ENCODE measurements around the gene CRYBA2. TPM values are rescaled to one million over a fixed set of nuclear protein-coding genes. Genes with fewer than 3 reads are reported as not detected.
A peak's percentile ranks its signal among the peaks of the same experiment; 100 is the strongest.

The CRYBA2 gene
- total RNA-seq, 2 donors from 2014 or later, result 2.6 to 3.5 TPM

- H3K27ac ChIP-seq (ENCODE audit: low read depth, low read length), result no peak overlapping the region
- peaks cover 84% of the 10 kb centered on the region for H3K27me3 ChIP-seq (ENCODE audit: control insufficient read depth, insufficient read depth, low read length, poor library complexity, severe bottlenecking)
- no peaks in the 10 kb centered on the region for H3K9me3 ChIP-seq (ENCODE audit: control insufficient read depth, low read length)
- H3K4me3 ChIP-seq (ENCODE audit: low read length), result no peak overlapping the region
- 55 to 56% methylated on average over 1 of the region's 1 CpG for WGBS, 2 experiments (ENCODE audit: insufficient coverage in 1 of 2, insufficient read length in 1 of 2)
- no peak for TF ChIP-seq CTCF (conservative IDR thresholded peaks at IDR 0.05)
- DNase-seq, result peak; percentile 20
- H3K9ac ChIP-seq (ENCODE audit: extremely low read depth, low read length, poor library complexity, severe bottlenecking), result no peak overlapping the region
- no peaks in the 10 kb centered on the region for H3K4me1 ChIP-seq (ENCODE audit: control insufficient read depth, insufficient read depth, low read length)
- Mint-ChIP-seq H3K36me3 (ENCODE audit: low read depth) (no peaks in the 10 kb centered on the region), H3K9me3 (no peaks in the 10 kb centered on the region), H3K27ac (no peak overlapping the region), H3K4me3 (no peak overlapping the region), H3K4me1 (no peaks in the 10 kb centered on the region), H3K27me3 (ENCODE audit: insufficient read depth) (peaks cover 86% of the 10 kb centered on the region)
- no peaks in the 10 kb centered on the region for H3K36me3 ChIP-seq (ENCODE audit: control insufficient read depth, insufficient read depth, low read length)
Measured at GRCh38 chr2:218970894-218971293, 22.3 kb downstream of the CRYBA2 start.

GRCh38 chr2:218964041-218964771, 29.0 kb downstream of the CRYBA2 start:
- Histone ChIP-seq H3K36me3 (ENCODE audit: control insufficient read depth, insufficient read depth, low read length) (no peaks in the 10 kb centered on the region), H3K27ac (ENCODE audit: low read depth, low read length) (peak overlapping the region; percentile 95), H3K4me1 (ENCODE audit: control insufficient read depth, insufficient read depth, low read length) (no peaks in the 10 kb centered on the region), H3K9me3 (ENCODE audit: control insufficient read depth, low read length) (no peaks in the 10 kb centered on the region), H3K9ac (ENCODE audit: extremely low read depth, low read length, poor library complexity, severe bottlenecking) (peak overlapping the region; percentile 78), H3K4me3 (ENCODE audit: low read length) (peak overlapping the region; percentile 83), H3K27me3 (ENCODE audit: control insufficient read depth, insufficient read depth, low read length, poor library complexity, severe bottlenecking) (peaks cover 56% of the 10 kb centered on the region)
- Mint-ChIP-seq H3K36me3 (ENCODE audit: low read depth) (no peaks in the 10 kb centered on the region), H3K4me1 (peaks cover 16% of the 10 kb centered on the region), H3K27ac (peak overlapping the region; percentile 89), H3K27me3 (ENCODE audit: insufficient read depth) (peaks cover 68% of the 10 kb centered on the region), H3K4me3 (peak overlapping the region; percentile 67), H3K9me3 (no peaks in the 10 kb centered on the region)
- WGBS, 2 experiments (ENCODE audit: insufficient coverage in 1 of 2, insufficient read length in 1 of 2), result 60 to 81% methylated on average over 5 of the region's 5 CpGs
- peak; percentile 58 for DNase-seq
- TF ChIP-seq CTCF (conservative IDR thresholded peaks at IDR 0.05), result no peak

- H3K27me3 Mint-ChIP-seq (ENCODE audit: insufficient read depth), result peaks cover 68% of the 10 kb centered on the region
- H3K9me3 Mint-ChIP-seq, result no peaks in the 10 kb centered on the region
- H3K4me1 ChIP-seq (ENCODE audit: control insufficient read depth, insufficient read depth, low read length), result no peaks in the 10 kb centered on the region
- peaks cover 55% of the 10 kb centered on the region for H3K27me3 ChIP-seq (ENCODE audit: control insufficient read depth, insufficient read depth, low read length, poor library complexity, severe bottlenecking)
- H3K4me3 ChIP-seq (ENCODE audit: low read length), result peak overlapping the region; percentile 83
- no peak for DNase-seq
- H3K27ac Mint-ChIP-seq, result peak overlapping the region; percentile 89
- H3K9ac ChIP-seq (ENCODE audit: extremely low read depth, low read length, poor library complexity, severe bottlenecking), result peak overlapping the region; percentile 78
- TF ChIP-seq CTCF (conservative IDR thresholded peaks at IDR 0.05), result no peak
- peaks cover 16% of the 10 kb centered on the region for H3K4me1 Mint-ChIP-seq
- no peaks in the 10 kb centered on the region for H3K9me3 ChIP-seq (ENCODE audit: control insufficient read depth, low read length)
- peak overlapping the region; percentile 67 for H3K4me3 Mint-ChIP-seq
- H3K36me3 Mint-ChIP-seq (ENCODE audit: low read depth), result no peaks in the 10 kb centered on the region
- H3K27ac ChIP-seq (ENCODE audit: low read depth, low read length), result peak overlapping the region; percentile 95
- 28 to 34% methylated on average over 2 to 5 of the region's 5 CpGs for WGBS, 2 experiments (ENCODE audit: insufficient coverage in 1 of 2, insufficient read length in 1 of 2)
- no peaks in the 10 kb centered on the region for H3K36me3 ChIP-seq (ENCODE audit: control insufficient read depth, insufficient read depth, low read length)
Measured at GRCh38 chr2:218963601-218964000, 29.6 kb downstream of the CRYBA2 start.

Data from endodermal cell (in vitro differentiated cells).